ENCODE results near the gene IRF7.

DNA sequence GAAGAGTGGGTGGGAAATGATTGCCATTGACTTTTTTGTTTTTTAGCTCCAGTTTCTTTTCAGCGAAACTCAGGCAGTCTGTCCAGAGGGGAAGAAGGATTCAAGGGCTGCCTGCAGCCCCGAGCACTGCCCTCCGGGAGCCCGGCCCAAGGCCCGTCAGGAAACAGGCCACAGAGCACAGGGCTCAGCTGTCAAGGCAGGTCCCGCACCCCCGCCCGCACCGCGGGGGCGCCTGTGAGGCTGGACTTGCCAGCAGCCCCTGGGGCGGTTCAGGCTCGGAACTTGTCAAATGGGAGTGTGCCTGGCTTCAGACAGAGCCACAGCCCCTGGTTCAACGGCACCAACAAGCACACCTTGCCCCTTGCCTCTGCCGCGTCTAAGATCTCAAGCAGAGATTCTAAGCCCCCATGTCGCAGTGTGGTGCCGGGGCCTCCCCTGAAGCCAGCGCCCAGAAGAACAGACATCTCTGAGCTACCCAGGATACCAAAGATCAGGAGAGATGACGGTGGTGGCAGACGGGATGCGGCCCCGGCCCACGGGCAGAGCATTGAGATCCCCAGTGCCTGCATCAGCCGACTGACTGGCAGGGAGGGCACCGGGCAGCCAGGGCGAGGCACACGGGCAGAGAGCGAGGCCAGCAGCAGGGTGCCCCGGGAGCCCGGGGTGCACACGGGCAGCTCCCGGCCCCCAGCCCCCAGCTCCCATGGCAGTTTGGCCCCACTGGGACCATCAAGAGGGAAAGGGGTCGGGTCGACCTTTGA lies 8.6 kb downstream of the IRF7 start:
- TF ChIP-seq CTCF (conservative IDR thresholded peaks at IDR 0.05 in 1 of 2, IDR thresholded peaks at IDR 0.05 in 1 of 2; ENCODE audit: extremely low read depth in 1 of 2, insufficient read depth in 1 of 2, low read depth in 1 of 2, low read length in 2 of 2) (no peak), EZH2 (IDR thresholded peaks at IDR 0.05; ENCODE audit: borderline replicate concordance, low read length) (no peak)

Measured in mammary epithelial cell (primary cell).